ENCODE data around the gene EYA4.

DNA sequence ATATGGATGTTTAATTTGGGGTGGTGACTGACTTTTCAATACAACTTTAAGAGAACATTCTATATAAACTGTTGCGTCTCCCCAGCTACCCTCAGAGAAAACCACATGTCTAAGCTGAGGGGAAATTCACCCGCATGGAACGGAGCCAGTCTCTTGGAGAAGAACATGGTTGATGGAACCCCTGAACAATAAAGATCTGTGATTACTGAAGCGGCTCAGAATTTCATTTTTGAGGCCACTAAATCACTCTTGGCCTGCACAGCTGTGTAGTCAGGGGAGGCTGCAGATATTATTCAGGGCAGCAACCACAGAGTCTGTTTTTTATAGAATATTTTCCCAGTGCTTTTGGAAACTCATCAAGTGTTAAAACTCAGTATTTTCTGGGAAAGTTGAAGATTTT, 73.8 kb downstream of the EYA4 start:
- TF ChIP-seq, protein P1, sequence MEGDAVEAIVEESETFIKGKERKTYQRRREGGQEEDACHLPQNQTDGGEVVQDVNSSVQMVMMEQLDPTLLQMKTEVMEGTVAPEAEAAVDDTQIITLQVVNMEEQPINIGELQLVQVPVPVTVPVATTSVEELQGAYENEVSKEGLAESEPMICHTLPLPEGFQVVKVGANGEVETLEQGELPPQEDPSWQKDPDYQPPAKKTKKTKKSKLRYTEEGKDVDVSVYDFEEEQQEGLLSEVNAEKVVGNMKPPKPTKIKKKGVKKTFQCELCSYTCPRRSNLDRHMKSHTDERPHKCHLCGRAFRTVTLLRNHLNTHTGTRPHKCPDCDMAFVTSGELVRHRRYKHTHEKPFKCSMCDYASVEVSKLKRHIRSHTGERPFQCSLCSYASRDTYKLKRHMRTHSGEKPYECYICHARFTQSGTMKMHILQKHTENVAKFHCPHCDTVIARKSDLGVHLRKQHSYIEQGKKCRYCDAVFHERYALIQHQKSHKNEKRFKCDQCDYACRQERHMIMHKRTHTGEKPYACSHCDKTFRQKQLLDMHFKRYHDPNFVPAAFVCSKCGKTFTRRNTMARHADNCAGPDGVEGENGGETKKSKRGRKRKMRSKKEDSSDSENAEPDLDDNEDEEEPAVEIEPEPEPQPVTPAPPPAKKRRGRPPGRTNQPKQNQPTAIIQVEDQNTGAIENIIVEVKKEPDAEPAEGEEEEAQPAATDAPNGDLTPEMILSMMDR (IDR thresholded peaks at IDR 0.05): no peak
- no peak for TF ChIP-seq POLR2A (IDR thresholded peaks at IDR 0.05)
- no peak for TF ChIP-seq POLR2AphosphoS5 (IDR thresholded peaks at IDR 0.05)

Measured in breast epithelium (tissue), 3 donors.